ENCODE results near the gene DNAH17.
A peak's percentile ranks its signal among the peaks of the same experiment; 100 is the strongest.

DNAH17 gene

DNA sequence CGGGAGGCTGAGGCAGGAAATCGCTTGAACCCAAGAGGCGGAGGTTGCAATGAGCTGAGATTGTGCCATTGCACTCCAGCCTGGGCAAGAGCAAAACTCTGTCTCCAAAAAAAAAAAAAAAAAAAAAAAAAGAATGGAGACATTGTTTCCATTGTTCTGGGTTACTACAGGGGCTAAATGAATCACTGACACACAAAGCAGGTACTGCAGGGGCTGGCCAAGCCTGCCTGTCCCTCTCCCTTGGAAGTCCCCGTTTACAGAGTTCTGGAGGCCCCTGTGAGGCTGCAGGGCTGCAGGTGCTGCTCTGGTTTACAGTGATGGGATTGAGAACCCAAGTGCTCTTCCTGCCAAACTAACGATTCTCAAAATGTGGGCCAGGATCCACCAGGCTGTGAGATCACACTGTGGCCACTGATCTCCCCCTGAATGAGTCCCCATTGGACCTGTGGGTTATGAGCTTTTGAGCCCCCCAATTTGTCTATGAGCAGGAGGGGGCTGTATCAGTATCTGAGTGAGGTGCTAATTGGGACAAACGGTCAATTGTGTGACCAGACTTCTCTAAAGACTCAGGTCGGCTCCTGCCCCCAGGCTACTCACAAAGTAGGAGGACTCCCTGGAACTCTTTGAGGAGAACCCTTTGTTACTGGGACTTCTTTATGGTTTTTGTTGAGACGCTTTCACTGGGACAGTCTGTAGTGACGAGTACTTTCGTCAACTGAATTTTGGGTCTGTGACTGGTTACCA is 39.0 kb downstream of the DNAH17 start:
- no peak for DNase-seq

DNA sequence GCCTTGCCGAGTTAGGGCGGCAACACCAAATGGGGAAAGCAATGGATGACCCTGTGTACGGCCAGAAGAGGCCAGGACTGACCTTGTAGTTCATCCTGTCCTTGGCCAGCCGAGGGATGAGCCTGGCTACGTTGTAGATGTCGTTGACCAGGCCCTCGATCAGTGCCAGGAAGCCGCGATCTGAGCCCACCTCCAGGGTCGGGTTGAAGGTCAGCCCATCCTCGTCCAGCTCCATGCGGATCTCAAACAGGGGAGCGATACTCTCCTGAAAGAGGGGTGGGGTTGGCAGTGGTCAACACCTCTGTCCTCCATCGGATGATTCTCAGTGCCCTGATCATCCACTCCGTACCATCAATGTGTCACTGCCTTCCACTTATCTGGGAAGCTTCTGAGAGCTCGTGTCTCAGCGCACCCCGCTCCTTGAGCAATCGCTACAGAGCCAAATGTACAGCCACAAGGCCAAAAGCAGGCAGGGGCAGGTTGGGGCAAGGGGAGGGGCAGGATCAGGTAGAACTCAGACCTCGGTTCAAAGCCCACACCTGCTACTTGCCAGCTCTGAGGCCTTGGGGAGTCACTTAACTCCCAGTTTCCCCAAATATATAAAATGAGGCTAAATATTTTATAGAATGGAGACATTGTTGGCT is 39.9 kb downstream of the DNAH17 start:
- no peak for DNase-seq

DNA sequence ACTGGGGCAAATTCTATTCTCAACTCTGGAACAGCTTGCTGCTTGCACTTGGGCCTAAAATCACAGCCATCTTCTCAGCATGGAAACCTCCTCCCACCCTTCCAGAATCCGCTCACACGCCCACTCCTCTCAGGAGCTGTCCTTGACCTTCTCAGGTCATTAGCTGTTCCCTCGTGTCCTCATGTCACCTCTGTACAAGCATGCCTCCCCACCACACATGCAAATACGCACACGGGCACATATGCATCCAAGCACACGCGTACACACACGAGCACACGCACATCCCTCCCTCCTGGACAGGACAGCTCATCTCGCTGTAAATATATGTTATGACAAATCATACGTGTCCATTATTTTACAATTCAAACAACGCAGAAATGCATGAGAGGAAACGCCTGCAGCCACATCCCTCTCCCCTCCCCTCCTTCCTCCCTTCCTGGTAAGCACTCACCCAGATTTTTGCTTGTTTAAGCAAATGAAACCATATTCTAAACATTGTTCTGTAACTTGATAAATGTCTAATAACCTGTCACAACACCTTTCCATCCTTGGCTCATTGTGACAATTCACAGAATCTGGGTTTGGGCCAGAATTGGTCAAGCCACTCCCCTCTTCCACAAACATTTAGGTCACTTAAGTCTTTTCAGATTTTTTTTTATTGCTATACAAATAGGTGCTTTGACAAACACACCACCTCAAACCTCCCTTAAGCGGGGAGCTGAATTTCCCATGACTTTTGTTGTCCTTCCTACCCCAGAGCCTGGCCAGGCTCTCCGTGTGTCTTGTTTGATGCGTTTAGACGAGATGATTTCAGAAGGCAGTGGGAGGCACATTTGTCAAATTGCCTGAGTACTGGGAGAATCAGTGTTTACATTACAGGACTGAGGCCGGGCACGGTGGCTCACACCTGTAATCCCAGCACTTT is 41.7 kb downstream of the DNAH17 start:
- peak; percentile 34 for DNase-seq

DNA sequence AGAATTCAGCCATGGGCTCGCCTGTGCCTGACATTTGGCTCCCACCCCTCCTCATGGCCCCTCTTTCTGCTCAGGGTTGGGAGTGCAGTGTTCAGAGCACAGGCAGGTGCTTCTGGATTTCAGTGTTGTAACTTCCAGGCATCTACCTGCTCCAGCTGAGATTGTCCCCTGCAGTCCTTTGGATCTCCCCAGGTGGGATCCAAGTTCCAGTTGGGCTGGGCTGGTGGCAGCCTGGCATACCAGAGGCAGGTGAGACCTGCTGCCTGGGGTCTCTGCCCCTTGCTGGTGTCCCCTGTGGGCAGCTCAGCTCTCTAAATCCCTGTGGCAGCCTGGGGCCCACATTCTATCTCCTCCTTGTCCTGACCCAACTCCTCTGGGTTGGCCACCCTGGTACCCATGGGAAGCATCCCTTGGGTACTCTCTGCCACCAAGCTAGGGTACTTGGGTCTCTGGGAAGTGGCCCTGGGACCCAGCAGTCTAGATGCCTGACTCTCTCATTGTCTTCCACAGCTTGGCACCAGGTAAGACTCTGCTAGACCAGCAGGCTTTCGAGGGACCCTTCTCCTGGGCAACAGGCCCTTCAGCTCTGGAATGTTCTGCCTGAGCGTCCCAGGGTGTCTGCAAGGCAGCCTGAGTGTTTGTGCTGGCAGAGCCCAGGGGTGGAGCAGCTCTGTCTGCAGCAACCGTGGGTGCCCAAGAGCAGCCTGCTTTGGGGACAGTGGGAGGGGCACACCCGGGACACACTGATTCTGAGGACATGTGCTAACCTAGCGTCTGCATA is 42.5 kb downstream of the DNAH17 start:
- peak; percentile 8 for DNase-seq

DNA sequence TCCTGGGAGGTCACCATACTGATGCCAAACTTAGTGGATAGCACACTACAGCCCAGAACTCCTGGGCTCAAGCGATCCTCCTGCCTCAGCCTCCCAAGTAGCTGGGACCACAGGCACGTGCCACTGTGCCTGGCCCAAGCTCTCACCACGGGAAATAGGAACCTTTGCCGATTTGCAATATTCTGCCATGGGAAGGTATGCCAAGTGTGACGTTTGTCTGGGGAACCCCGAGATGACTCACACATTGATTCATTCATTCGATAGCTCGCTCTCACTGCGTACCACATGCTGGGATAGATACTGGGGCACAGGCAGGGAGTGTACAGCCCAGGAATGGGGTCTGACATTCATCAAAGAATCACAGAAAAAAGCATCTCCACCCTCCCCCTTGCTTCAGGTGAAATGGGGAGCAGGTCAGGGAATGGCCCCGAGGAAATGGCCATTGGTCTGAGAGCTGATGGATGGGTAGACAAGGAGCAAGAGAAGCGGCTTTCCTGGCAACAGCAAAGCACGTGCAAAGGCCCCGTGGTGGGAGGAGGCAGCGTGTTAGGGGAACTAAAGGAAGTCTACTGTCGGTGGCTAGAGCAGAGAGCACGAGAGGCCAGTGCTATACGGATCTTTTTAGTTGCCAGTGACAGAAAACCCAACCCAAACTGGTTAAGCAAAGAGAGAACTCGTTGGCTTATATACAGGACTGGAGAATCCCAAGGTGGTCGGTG is 44.1 kb downstream of the DNAH17 start:
- peak; percentile 5 for DNase-seq

DNA sequence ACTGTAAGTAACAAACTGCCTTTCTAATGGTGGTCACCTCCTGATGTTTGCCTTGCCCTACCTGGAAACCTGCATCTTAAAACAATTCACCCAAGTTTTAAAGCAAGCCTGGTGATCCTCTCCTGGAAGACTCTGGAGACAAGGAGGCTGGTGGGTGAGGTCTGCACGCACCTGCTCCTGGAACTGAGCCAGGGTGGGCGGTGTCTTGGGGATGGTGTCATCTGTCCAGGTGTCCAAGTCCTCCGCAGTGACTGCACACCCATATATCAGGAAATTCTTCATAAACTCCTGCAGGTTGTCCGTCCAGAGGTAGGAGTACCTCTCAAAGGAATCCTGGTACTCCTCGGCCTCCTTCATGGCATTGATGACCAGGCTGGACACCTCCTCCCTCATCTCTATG is 44.9 kb downstream of the DNAH17 start:
- DNase-seq: no peak

DNA sequence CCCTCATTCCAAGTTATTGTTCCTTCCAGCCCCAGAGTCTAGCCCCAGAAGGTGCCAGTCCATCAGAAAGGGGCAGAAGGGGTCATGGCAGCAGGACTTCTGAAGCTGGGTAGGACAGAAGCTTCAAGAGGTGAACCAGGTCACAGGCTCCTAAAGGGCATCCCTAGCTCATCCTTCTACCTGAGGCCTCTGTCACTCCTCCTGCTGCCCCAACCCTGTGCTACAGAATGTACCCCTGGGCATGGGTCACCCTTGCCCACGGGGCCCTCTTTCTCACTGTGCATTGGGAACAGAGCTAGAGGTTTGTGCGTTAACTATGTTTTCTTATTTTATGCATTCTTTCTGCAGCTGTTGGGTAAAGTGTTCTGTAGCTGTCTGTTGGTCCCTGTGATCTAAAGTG is 46.5 kb downstream of the DNAH17 start:
- DNase-seq: no peak

DNA sequence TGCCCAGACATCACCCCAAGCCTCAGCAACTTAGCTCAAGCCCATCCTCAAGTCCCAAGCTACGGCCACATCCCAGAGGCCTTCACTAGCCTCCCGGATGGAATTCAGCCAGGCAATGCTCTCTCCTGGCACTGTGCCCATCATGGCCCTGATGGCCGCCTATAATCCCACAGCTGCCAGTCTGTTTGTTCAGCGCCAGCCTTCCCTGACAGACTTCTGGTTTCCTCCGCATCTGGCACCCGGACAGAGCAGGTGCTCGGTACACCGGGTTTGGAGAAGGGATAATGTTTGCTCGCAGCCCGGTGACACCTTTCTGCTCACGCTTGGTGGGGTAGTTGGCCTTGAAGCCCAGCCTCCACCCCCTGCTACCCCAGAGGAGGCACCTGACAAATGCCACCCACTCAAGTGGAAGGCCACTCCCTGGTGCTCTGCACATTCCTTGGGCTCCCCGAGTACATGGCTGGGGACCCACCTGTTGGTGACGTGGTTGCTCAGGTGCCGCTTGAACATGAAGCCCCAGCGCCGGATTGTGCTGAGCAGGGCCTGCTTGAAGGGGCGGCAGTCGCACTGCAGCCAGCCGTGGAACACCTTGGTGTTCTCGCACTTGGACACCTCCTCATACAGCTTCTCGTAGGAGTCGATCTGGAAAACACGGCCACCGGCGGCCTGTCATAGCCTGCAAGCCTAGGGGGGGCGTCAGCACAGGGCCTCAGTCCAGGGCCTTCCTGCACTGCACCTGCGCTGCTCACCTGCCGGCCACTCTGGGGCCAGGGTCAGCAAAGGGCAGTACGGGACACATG is 47.1 kb downstream of the DNAH17 start:
- DNase-seq: no peak

DNA sequence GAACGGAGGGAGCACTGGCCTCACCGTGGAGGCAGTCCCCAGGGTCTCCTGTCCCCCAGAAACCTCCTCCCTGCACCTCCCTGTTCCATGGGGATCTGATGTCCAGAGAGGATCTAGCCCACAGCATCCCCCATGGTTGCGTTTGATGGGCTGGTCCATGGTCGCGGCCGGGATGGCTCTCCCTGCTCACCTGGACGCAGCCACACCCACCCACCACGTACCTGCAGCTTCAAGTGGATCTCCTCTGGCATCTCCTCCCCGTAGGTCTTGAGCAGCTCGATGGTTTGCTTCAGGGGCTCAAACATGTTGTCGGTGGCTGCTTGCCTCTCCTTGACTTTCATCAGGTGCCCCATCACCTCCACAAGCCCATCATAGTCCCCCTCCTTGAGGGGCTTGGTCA is 47.9 kb downstream of the DNAH17 start:
- no peak for DNase-seq

DNA sequence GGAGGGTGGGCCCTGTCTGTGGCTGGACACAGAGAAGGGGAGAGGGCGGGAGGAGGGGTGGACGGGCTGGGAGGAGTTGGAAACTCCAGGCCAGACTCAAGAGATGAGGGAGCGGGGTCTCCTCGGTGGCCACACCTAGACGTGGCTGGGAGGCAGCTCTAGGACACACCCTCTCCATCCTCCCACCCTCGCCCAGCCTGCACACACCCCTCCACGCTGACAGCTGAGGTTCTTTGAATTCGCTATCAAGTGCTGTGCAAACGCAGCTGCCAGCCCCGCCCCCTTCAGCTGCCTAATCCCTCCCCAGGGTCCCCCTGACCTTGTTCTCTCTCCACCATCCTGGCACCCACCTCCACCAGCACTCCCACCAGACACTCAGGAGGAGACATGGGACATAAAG is 48.7 kb downstream of the DNAH17 start:
- no peak for DNase-seq

DNA sequence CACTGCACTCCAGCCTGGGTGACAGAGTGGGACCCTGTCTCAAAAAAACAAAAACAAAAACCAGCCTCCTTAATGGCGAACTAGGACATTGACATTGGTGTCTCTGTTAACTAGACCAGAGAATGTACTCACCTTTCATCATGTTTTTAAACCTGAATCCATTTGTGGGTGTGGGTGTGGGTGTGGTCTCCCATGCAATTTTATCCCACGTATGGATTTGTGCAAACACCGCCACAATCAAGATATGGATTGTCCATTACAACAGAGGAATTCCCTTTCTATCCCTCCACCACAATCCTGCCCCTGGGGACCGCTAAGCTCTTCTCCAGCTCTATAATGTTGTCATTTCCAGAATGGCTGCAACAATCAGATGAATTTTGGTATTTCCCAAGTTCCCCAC is 49.9 kb downstream of the DNAH17 start:
- no peak for DNase-seq

DNA sequence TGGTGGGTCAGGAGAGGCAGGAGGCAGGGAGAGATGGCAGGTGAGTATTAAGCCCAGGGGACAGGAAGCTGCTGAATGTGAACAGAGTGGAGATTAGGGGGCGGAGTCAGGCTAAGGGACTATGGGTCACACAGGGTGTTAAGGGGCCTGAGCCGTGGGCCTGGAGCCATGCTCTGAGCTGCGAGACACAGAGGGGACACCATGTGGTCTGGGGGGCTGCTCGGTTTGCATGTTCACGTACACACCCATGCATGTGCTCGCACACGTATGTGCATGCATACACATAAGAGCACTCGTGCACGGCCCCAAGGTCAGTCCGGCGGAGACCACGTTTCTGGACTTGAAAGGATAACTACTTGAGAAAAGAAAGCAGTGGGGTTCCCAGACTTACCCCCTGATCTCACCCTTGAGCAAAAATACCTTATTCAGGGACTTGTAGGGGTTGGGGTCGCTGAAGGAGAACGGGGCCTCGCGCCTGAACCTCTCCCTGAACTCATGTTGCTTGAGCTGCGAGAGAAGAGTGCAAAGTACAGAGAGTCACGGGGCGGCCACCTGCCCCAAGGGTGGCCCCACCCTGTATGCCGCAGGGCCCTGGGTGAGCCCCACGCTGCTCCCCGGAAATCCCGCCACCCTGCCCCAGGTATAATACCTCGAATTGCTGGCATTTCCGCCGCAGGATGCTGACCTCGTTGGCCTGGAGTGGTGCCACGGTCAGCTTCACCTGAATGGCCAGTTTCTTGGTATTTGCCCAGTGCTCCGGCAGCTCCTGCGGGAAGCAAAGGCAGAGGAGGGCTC is 50.8 kb downstream of the DNAH17 start:
- no peak for DNase-seq

DNA sequence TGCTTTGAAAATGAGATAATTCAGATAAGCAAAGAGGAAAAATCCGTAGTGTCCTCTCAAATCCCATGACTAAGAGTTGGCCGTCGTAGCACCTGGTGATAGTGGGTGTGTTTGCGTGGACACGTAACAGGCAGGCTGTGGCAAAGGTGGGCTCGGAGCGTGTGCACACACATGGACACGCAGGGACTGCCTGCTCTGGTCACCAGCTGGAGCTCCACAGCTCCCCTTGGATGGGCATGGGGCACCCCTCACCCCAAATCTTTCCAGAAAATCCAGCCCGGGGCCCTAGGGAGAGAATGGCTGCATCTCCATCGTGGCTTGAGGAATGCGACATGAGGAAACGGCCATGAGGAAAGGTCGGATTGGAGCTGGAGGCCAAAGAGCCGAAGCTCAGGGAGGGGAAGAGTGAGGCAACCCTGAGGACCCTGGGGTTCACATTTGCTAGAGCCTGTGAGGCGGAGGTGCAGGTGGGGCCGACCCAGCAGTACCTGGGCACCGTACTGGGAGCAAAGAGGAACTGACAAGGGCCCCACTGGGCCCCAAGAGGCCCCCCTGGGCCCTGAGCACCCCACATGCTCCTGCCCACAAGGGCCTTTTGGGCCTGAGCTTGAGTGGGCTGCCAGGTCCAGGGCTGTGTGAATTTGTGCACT is 51.6 kb downstream of the DNAH17 start:
- no peak for DNase-seq

DNA sequence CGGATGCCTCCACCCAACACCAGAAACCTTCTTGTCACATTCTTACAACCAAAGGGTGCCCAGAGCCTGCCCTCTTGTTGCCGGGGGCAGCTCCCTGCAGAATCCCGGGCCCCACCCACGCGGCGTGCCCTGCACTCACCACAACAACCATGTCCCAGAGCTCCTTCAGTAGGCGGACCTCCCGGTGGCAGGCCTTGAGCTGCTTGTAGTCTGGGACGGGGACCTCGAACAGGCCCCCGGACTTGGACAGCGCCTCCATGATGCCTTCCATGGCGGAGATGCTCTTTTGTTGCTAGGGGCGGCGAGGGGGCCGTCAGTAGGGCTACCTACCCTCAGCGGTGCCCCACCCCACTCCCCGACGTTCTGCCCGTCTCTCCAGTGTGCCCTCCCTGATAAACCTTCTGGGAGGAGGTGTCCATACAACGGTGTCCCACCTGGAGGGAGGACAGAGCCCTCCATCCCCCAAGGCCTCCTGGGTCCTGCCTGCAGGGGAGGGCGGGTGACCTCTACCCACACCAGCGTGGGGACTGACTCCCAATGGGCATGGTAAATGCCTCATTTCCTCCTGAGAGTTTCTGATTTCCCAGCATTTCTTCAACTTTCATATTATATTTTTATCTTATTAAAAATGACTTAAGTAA is 52.2 kb downstream of the DNAH17 start:
- DNase-seq: no peak

DNA sequence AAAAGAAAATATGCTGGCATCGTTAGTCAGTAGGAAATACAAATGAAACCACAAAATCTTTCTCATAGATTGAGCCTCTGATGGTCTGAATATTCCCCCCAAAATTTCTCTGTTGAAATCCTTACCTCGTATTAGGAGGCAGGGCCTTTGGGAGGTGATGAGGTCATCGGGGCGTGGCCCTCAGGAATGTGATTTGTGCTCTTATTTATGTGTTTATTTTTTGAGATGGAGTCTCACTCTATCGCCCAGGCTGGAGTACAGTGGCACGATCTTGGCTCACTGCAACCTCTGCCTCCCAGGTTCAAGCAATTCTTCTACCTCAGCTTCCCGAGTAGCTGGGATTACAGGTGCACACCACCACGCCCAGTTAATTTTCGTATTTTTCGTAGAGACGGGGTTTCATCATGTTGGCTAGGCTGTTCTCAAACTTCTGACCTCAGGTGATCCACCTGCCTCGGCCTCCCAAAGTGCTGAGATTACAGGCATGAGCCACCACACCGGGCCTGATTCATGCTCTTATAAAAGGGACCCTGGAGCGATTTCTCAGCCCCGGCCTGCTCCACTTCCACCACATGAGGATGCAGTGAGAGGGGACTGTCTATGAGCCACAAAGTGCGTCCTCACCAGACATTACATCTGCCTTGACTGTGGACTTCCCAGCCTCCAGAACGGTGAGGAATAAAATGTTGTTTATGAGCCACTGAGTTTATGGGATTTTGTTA is 53.1 kb downstream of the DNAH17 start:
- DNase-seq: no peak

DNA sequence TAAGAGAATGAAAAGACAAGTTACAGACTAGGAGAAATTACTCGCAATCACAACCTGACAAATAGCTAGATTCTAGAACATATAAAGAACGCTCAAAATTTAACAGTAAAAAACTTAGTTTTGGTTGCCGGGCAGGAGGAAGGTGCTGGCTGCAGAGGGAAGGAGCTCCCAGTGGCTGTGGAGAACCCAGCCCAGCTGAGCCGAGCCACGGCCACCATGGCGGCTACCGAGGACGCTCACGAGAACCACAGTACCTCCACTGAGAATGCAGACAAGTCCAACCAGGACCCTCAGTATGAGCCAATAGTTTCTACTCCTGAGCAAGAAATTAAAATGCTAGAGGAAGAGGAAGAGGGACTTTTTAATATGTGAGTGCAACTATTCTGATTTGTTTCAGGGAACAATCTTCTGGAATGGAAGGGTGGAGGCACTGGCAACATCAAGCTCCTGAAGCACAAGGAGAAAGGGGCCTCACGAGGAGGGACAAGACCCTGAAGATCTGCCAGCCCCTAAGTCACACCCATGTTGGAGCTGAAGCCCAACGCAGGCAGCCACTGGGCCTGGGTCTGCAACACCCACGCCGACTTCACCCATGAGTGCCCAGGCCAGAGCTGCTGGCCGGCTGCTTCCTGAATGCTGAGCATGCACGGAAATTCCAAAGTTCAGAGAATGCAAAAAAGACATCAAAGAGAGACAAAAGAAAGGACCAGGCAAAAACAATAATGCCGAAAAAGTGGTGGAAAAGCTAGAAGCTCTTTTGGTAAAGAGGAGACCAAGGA is 55.0 kb downstream of the DNAH17 start:
- DNase-seq: no peak

DNA sequence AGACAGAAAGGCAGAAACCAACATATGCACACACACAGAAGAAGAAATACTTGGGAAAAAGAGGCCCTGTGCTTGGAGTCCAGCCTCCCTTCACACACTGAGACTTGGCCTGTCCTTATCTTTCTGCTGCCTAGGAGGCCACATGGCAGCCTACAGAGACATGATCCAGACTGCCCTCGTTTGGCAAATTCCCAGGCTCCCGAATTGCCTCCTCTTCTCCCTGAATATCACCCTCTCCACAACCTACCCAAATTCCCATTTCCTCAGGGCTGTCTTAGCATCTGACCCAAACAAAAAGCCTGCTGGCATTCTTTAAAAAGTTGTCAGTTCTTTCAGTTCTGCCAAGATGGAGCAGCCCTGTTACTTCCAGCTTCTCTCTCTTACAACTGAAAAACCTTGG is 59.8 kb downstream of the DNAH17 start:
- no peak for DNase-seq

DNA sequence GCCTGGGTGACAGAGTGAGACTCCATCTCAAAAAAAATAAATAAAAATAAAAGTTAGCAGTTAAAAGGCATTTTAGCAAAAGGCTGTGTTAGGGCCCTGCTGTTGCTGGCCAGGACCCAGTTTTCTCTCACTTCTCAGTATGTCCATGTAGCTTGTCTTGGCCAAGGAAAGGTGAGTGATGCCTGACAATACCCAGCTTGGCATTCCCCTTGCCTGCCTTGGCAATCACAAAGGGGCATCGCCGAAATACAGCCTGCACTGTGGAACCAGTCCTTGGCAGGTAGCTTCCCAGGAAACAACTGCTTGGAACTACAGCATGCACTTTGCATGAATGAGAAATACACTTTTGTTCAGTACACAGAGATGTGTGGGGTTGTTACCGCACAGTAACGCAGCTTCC is 61.7 kb downstream of the DNAH17 start:
- DNase-seq: no peak

All from CD4-positive, alpha-beta T cell treated with Interleukin-17A for 4 hours (primary cell).